K562 (cell line): ENCODE measurements around the gene DEGS1. TPM values are rescaled to one million over a fixed set of nuclear protein-coding genes. Genes with fewer than 3 reads are reported as not detected.

Experiments used
- CTCF ChIP-seq, 3 experiments: IDR thresholded peaks in 2 of 3; conservative IDR thresholded peaks in 1 of 3; 2 replicates each; pipeline ENCODE4 v1.5.1; 2011 to 2012; ENCODE audit warnings: low read length in 3 of 3, mild to moderate bottlenecking in 3 of 3, control low read depth in 2 of 3, improper control_type of control experiment in 1 of 3, inconsistent platforms in 1 of 3, low read depth in 1 of 3, mixed read lengths in 1 of 3, moderate library complexity in 1 of 3; ENCODE audit not compliant: insufficient read depth in 2 of 3
- E2F6 ChIP-seq, 2 experiments: IDR thresholded peaks; 2 replicates each; pipeline ENCODE4 v1.6.1; 2011; ENCODE audit warnings: borderline replicate concordance in 1 of 2, control low read depth in 1 of 2, low read depth in 1 of 2, low read length in 1 of 2, mild to moderate bottlenecking in 1 of 2, mixed read lengths in 1 of 2, moderate library complexity in 1 of 2; ENCODE audit not compliant: insufficient read depth in 1 of 2, insufficient read length in 1 of 2, poor library complexity in 1 of 2, severe bottlenecking in 1 of 2; ENCODE audit errors: extremely low read depth in 1 of 2
- FOXO4 ChIP-seq: fragments of 450-650 bp; formaldehyde crosslinking; IDR thresholded peaks from 2 replicates; pipeline ENCODE4 v1.4.0; 2020; ENCODE audit warnings: mild to moderate bottlenecking, moderate library complexity
- FUS ChIP-seq: fragments of 200-400 bp; formaldehyde crosslinking; optimal IDR thresholded peaks from 2 replicates; pipeline ENCODE3; 2017; ENCODE audit warnings: low read depth, low read length
- HDAC1 ChIP-seq, 2 experiments: fragments of 450-650 bp; IDR thresholded peaks; 2 replicates each; pipeline ENCODE4 v1.6.1; 2016 to 2017; ENCODE audit warnings: inconsistent platforms in 1 of 2, mild to moderate bottlenecking in 1 of 2, moderate library complexity in 1 of 2
- NCOR1 ChIP-seq: fragments of 450-650 bp; IDR thresholded peaks from 2 replicates; pipeline ENCODE4 v1.6.1; 2016; ENCODE audit warnings: mild to moderate bottlenecking, moderate library complexity
- NFE2 ChIP-seq: IDR thresholded peaks from 2 replicates; pipeline ENCODE4 v1.6.1; 2014; ENCODE audit warnings: antibody characterized with exemption, low read depth
- OTX1 ChIP-seq: fragments of 450-650 bp; formaldehyde crosslinking; IDR thresholded peaks from 2 replicates; pipeline ENCODE4 v1.4.0; 2022; ENCODE audit warnings: mild to moderate bottlenecking
- RBM17 ChIP-seq: fragments of 200-400 bp; formaldehyde crosslinking; IDR thresholded peaks from 2 replicates; pipeline ENCODE4 v1.6.1; 2017; ENCODE audit warnings: low read depth, mild to moderate bottlenecking, low read length, borderline replicate concordance
- SIN3B ChIP-seq: fragments of 450-650 bp; IDR thresholded peaks from 2 replicates; pipeline ENCODE4 v1.6.1; 2017; ENCODE audit warnings: low read depth, mild to moderate bottlenecking, moderate library complexity
- SNIP1 ChIP-seq: fragments of 450-650 bp; IDR thresholded peaks from 2 replicates; pipeline ENCODE4 v1.7.1; 2017; ENCODE audit warnings: low read depth, mild to moderate bottlenecking
- SOX6 ChIP-seq: fragments of 450-650 bp; IDR thresholded peaks from 2 replicates; pipeline ENCODE4 v1.6.1; 2014; ENCODE audit warnings: mild to moderate bottlenecking
- SRSF7 ChIP-seq: fragments of 200-400 bp; formaldehyde crosslinking; optimal IDR thresholded peaks from 2 replicates; pipeline ENCODE3; 2017; ENCODE audit warnings: mild to moderate bottlenecking, low read depth, low read length
- TEAD1 ChIP-seq, 2 experiments: fragments of 450-650 bp in 1 of 2; sonication (generic) in 1 of 2; formaldehyde crosslinking; IDR thresholded peaks; 2 replicates each; pipeline versions ENCODE4 v1.4.0 to v1.8.0; 2020 to 2022; ENCODE audit warnings: mild to moderate bottlenecking in 2 of 2, missing genetic modification reagents in 1 of 2
- ZBTB12 ChIP-seq: fragments of 250-450 bp; sonication (Bioruptor Pico); IDR thresholded peaks from 2 replicates; pipeline ENCODE4 v1.4.0; 2020
- ZKSCAN8 ChIP-seq: fragments of 200-800 bp; sonication (Bioruptor generic); IDR thresholded peaks from 2 replicates; pipeline ENCODE4 v1.6.1; 2016; ENCODE audit warnings: missing genetic modification characterization, missing compliant biosample characterization
- ZNF639 ChIP-seq, 2 experiments: fragments of 200-800 bp in 1 of 2; sonication (Bioruptor generic) in 1 of 2; sonication (generic) in 1 of 2; formaldehyde crosslinking in 1 of 2; IDR thresholded peaks in 1 of 2; conservative IDR thresholded peaks in 1 of 2; 2 replicates each; pipeline versions ENCODE4 v1.5.0 to v1.6.1; 2016 to 2020; ENCODE audit warnings: missing compliant biosample characterization in 1 of 2, missing genetic modification characterization in 1 of 2, missing genetic modification reagents in 1 of 2
- ZNF766 ChIP-seq: fragments of 200-800 bp; sonication (Bioruptor generic); conservative IDR thresholded peaks from 2 replicates; pipeline ENCODE4 v1.6.1; 2016; ENCODE audit warnings: missing genetic modification characterization, missing compliant biosample characterization
- polyA plus RNA-seq, 8 experiments: library from polyadenylated mRNA; depleted of rRNA in 4 of 8; stranded (reverse) in 5 of 8; unstranded in 3 of 8; fragments of >200 nt; fragmentation: Nextera tagmentation in 2 of 8; fragmentation: Illumina TruSeq in 1 of 8; extraction: Ambion mirVana in 2 of 8; extraction: Trizol in 1 of 8; gene quantifications; 2 replicates each; pipeline versions ENCODE4 v1.2.1 to v1.2.3, GENCODE V29; 2011 to 2014; ENCODE audit warnings: inconsistent platforms in 1 of 8, missing spikeins in 1 of 8
- total RNA-seq, 7 experiments: library from RNA; depleted of rRNA in 6 of 7; stranded (reverse); fragments of >200 nt in 6 of 7; fragmentation: Illumina TruSeq in 2 of 7; extraction: Trizol in 2 of 7; gene quantifications; 2 replicates each; pipeline versions ENCODE4 v1.2.1 to v1.2.3, GENCODE V29; 2011 to 2021; ENCODE audit warnings: low replicate concordance in 1 of 7

The DEGS1 gene
- total and polyA plus RNA-seq, 9 of the 15 experiments (the other 6 are each of a cell fraction or from before 2014, with no cell fraction given): 12.3 to 95.0 (median 38.8) TPM

- TF ChIP-seq ZNF639 (CRISPR knock-in tag; conservative IDR thresholded peaks at IDR 0.05 in 1 of 2, IDR thresholded peaks at IDR 0.05 in 1 of 2) (no peak), FUS (no peak), TEAD1 (CRISPR knock-in tag; IDR thresholded peaks at IDR 0.05) (0 out of 4 replicates have a peak, but pooled peaks of 1 of the 2 experiments have one; percentile 25), ZKSCAN8 (CRISPR knock-in tag) (no peak), NCOR1 (no peak), ZNF766 (CRISPR knock-in tag) (no peak), CTCF (IDR thresholded peaks at IDR 0.05 in 2 of 3, conservative IDR thresholded peaks at IDR 0.05 in 1 of 3; ENCODE audit: insufficient read depth in 2 of 3, low read depth in 1 of 3, low read length in 3 of 3) (no peak), SIN3B (no peak), SNIP1 (no peak), OTX1 (CRISPR knock-in tag) (no peak), HDAC1 (IDR thresholded peaks at IDR 0.05) (no peak; a peak in 1 of 4 replicates), SOX6 (no peak), RBM17 (no peak), SRSF7 (no peak), FOXO4 (CRISPR knock-in tag) (no peak), ZBTB12 (no peak), E2F6 (IDR thresholded peaks at IDR 0.05; ENCODE audit: borderline replicate concordance in 1 of 2, extremely low read depth in 1 of 2, insufficient read depth in 1 of 2, insufficient read length in 1 of 2, low read depth in 1 of 2, low read length in 1 of 2, poor library complexity in 1 of 2, severe bottlenecking in 1 of 2) (peak; percentile 95 to 97), NFE2 (peak; percentile 10; the same call in 1 of the 2 replicates)
These were observed 712 bp downstream of the DEGS1 start (continued) for GRCh38 chr1:224183591-224184312.
